ENCODE data around the gene ALDOA. TPM values are rescaled to one million over a fixed set of nuclear protein-coding genes. Genes with fewer than 3 reads are reported as not detected.
A peak's percentile ranks its signal among the peaks of the same experiment; 100 is the strongest.

Gene ALDOA
- total and polyA plus RNA-seq, 9 of the 15 experiments (the other 6 are each of a cell fraction or from before 2014, with no cell fraction given), result 311 to 2,224 (median 1,293) TPM

DNA sequence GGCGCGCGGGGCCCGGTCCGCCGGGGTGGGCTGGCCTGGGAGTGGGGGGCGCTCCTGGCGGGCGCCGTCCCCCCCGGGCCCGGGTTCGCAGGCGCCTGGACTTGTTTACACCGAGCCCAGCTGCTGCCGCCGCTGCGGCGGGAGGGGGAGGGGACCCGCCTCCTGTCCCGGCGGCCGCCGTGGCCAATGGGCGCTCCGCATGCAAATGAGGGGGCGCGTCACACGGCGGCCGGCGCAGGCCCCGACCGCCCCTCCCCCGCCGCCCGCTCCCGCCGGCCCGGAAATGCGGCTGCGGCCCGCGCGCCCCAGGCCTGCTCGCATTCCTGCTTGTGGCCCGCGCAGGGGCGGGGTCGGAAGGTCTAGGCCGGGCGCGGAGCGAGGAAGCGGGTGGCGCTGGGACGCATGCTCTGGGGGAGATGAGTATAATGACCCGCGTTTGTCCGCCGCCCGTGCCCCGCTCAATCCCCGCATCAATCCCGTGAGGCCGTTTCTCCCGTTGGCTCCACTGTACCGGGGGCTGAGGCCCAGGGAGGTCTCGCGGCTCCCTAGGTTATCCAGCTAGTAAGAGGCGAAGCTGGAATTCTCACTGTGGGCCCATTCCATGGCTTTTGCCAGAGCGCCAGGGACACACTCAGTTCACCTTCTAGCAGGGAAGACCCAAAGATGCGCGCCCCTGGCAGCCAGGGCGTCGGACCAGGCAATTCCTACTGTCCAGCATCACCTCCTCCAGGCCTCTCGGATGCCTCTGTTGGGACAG is 30.7 kb downstream of the ALDOA start, which contains the start of gene YPEL3 (continued):
- TF ChIP-seq CCNT2 (IDR thresholded peaks at IDR 0.05; ENCODE audit: borderline replicate concordance, extremely low read depth, insufficient read length, low read depth, low read length), result peak; percentile 76
- TF ChIP-seq, protein P1, sequence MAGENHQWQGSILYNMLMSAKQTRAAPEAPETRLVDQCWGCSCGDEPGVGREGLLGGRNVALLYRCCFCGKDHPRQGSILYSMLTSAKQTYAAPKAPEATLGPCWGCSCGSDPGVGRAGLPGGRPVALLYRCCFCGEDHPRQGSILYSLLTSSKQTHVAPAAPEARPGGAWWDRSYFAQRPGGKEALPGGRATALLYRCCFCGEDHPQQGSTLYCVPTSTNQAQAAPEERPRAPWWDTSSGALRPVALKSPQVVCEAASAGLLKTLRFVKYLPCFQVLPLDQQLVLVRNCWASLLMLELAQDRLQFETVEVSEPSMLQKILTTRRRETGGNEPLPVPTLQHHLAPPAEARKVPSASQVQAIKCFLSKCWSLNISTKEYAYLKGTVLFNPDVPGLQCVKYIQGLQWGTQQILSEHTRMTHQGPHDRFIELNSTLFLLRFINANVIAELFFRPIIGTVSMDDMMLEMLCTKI (IDR thresholded peaks at IDR 0.05; ENCODE audit: partially characterized antibody), result no peak
- TF ChIP-seq SMAD3 (CRISPR knock-in tag; conservative IDR thresholded peaks at IDR 0.05), result no peak
- TF ChIP-seq, protein P2, sequence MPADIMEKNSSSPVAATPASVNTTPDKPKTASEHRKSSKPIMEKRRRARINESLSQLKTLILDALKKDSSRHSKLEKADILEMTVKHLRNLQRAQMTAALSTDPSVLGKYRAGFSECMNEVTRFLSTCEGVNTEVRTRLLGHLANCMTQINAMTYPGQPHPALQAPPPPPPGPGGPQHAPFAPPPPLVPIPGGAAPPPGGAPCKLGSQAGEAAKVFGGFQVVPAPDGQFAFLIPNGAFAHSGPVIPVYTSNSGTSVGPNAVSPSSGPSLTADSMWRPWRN (IDR thresholded peaks at IDR 0.05; ENCODE audit: low read depth), result no peak
- no peak for TF ChIP-seq FIP1L1 (IDR thresholded peaks at IDR 0.05; ENCODE audit: low read depth, low read length, poor library complexity, severe bottlenecking)
- no peak for TF ChIP-seq MEIS2 (IDR thresholded peaks at IDR 0.05; ENCODE audit: partially characterized antibody)
- peak; percentile 41 for TF ChIP-seq KDM5B (IDR thresholded peaks at IDR 0.05; ENCODE audit: insufficient replicate concordance, low read depth, low read length)
- TF ChIP-seq ZNF699 (CRISPR knock-in tag; IDR thresholded peaks at IDR 0.05; ENCODE audit: insufficient replicate concordance), result no peak
- no peak for TF ChIP-seq ZNF174 (CRISPR knock-in tag; IDR thresholded peaks at IDR 0.05)
- TF ChIP-seq CAMTA2 (CRISPR knock-in tag; conservative IDR thresholded peaks at IDR 0.05), result no peak
- no peak for TF ChIP-seq CEBPB (tag; IDR thresholded peaks at IDR 0.05)
- TF ChIP-seq BHLHE40 (IDR thresholded peaks at IDR 0.05; ENCODE audit: low read length), result 0 out of 2 replicates have a peak, but pooled peaks have one; percentile 35
- TF ChIP-seq SMARCC2 (IDR thresholded peaks at IDR 0.05; ENCODE audit: low read depth), result no peak
- no peak for TF ChIP-seq POU5F1 (IDR thresholded peaks at IDR 0.05; ENCODE audit: borderline replicate concordance, low read depth, low read length, partially characterized antibody)
- TF ChIP-seq, protein P3, sequence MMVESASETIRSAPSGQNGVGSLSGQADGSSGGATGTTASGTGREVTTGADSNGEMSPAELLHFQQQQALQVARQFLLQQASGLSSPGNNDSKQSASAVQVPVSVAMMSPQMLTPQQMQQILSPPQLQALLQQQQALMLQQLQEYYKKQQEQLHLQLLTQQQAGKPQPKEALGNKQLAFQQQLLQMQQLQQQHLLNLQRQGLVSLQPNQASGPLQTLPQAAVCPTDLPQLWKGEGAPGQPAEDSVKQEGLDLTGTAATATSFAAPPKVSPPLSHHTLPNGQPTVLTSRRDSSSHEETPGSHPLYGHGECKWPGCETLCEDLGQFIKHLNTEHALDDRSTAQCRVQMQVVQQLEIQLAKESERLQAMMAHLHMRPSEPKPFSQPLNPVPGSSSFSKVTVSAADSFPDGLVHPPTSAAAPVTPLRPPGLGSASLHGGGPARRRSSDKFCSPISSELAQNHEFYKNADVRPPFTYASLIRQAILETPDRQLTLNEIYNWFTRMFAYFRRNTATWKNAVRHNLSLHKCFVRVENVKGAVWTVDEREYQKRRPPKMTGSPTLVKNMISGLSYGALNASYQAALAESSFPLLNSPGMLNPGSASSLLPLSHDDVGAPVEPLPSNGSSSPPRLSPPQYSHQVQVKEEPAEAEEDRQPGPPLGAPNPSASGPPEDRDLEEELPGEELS (CRISPR knock-in tag; IDR thresholded peaks at IDR 0.05; ENCODE audit: borderline replicate concordance), result no peak
- TF ChIP-seq NR1H2 (CRISPR knock-in tag; IDR thresholded peaks at IDR 0.05), result no peak
- no peak for TF ChIP-seq ZNF253 (CRISPR knock-in tag; conservative IDR thresholded peaks at IDR 0.05)
- TF ChIP-seq, protein P4, sequence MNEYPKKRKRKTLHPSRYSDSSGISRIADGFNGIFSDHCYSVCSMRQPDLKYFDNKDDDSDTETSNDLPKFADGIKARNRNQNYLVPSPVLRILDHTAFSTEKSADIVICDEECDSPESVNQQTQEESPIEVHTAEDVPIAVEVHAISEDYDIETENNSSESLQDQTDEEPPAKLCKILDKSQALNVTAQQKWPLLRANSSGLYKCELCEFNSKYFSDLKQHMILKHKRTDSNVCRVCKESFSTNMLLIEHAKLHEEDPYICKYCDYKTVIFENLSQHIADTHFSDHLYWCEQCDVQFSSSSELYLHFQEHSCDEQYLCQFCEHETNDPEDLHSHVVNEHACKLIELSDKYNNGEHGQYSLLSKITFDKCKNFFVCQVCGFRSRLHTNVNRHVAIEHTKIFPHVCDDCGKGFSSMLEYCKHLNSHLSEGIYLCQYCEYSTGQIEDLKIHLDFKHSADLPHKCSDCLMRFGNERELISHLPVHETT (CRISPR knock-in tag; conservative IDR thresholded peaks at IDR 0.05 in 1 of 2, IDR thresholded peaks at IDR 0.05 in 1 of 2), result peak in 1 of 2 experiments; percentile 94; a peak in 2 of 4 replicates
- TF ChIP-seq, protein P5, sequence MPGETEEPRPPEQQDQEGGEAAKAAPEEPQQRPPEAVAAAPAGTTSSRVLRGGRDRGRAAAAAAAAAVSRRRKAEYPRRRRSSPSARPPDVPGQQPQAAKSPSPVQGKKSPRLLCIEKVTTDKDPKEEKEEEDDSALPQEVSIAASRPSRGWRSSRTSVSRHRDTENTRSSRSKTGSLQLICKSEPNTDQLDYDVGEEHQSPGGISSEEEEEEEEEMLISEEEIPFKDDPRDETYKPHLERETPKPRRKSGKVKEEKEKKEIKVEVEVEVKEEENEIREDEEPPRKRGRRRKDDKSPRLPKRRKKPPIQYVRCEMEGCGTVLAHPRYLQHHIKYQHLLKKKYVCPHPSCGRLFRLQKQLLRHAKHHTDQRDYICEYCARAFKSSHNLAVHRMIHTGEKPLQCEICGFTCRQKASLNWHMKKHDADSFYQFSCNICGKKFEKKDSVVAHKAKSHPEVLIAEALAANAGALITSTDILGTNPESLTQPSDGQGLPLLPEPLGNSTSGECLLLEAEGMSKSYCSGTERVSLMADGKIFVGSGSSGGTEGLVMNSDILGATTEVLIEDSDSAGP (CRISPR knock-in tag; IDR thresholded peaks at IDR 0.05), result no peak
- TF ChIP-seq ZNF134 (CRISPR knock-in tag; conservative IDR thresholded peaks at IDR 0.05), result no peak

Data from K562 (cell line).